ENCODE measurements around the gene COMMD1.

DNA sequence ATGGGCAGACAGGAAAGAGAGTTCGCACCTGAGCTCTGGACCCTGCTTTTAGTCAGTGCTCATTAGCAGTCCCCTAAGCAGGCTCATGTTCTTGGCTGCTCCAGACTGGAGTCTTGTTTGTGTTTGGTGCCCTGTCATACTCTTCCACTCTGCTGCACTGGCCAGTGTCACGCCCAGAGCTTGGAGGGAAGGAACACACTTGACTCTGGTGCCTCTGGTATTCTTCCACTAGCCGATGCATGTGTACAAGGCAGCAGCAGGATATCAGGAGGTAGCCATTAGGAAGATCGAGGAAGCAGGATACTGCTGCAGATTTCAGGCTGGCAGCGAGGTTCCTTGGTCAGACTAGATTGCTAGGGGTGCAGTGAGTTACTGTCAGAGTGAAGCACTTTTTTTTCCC, 209.1 kb downstream of the COMMD1 start:
- TF ChIP-seq EZH2phosphoT487 (IDR thresholded peaks at IDR 0.05; ENCODE audit: borderline replicate concordance, low read length) (no peak), EZH2 (IDR thresholded peaks at IDR 0.05; ENCODE audit: low read length, unreplicated experiment) (no peak)
- TF ChIP-seq, protein P1, sequence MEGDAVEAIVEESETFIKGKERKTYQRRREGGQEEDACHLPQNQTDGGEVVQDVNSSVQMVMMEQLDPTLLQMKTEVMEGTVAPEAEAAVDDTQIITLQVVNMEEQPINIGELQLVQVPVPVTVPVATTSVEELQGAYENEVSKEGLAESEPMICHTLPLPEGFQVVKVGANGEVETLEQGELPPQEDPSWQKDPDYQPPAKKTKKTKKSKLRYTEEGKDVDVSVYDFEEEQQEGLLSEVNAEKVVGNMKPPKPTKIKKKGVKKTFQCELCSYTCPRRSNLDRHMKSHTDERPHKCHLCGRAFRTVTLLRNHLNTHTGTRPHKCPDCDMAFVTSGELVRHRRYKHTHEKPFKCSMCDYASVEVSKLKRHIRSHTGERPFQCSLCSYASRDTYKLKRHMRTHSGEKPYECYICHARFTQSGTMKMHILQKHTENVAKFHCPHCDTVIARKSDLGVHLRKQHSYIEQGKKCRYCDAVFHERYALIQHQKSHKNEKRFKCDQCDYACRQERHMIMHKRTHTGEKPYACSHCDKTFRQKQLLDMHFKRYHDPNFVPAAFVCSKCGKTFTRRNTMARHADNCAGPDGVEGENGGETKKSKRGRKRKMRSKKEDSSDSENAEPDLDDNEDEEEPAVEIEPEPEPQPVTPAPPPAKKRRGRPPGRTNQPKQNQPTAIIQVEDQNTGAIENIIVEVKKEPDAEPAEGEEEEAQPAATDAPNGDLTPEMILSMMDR (conservative IDR thresholded peaks at IDR 0.05; ENCODE audit: low read depth, low read length) = no peak

All from PC-3 (cell line).